Dermis microvascular lymphatic vessel endothelial cell (primary cell): Measurements from ENCODE around the gene NBEAL1. TPM values are rescaled to one million over a fixed set of nuclear protein-coding genes. Genes with fewer than 3 reads are reported as not detected.
A peak's percentile ranks its signal among the peaks of the same experiment; 100 is the strongest.
"Not testable (repeated sequence)": the region's sequence is repeated elsewhere in the genome, so short reads cannot be mapped to it uniquely, and the experiment has no call there.

Experiments used
- DNase-seq, 2 donors: peaks; one replicate each; pipeline versions ENCODE4 v3.0.0 to v3.0.0-alpha.2; 2010; ENCODE audit warnings: low read depth in 2 of 2
- total RNA-seq: library from RNA; depleted of rRNA; stranded (reverse); fragments of >200 nt; gene quantifications from 2 replicates; pipeline ENCODE4 v1.2.1, GENCODE V29; 2014

Gene NBEAL1
- total RNA-seq, 1 donor from 2014 or later, result 20.0 TPM

DNA sequence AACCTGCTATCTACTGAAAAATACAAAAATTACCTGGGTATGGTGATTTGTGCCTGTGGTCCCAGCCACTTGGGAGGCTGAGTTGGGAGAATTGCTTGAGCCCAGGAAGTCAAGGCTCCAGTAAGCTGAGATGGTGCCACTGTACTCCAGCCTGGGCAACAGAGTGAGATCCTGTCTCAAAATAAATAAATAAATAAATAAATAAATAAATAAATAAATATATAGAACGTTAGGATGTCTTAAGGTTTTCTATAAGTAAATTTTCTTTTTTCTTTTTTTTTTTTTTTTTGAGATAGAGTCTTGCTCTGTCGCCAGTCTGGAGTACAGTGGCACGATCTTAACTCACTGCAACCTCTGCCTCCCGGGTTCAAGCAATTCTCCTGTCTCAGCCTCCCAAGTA, 95.8 kb downstream of the NBEAL1 start:
- DNase-seq, result not testable (repeated sequence)

DNA sequence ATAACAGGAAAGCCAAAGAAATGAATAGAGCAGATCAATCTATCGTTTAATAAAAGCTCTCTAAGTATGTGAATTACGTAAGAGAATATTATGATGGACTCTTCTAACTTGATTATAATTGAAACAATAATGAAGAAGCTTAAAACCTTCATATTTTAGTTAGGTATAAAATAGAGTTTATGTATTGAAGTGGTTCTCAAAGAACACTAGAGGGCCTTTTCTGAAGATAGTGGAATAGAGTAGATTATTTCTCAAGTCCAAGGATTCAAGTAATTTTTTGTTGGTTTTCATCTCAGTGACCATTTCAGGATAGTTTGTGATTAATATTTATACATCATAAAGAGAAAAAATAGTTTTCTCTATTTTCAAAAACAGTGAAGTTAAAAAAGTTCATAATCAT, 97.7 kb downstream of the NBEAL1 start:
- no peak for DNase-seq

DNA sequence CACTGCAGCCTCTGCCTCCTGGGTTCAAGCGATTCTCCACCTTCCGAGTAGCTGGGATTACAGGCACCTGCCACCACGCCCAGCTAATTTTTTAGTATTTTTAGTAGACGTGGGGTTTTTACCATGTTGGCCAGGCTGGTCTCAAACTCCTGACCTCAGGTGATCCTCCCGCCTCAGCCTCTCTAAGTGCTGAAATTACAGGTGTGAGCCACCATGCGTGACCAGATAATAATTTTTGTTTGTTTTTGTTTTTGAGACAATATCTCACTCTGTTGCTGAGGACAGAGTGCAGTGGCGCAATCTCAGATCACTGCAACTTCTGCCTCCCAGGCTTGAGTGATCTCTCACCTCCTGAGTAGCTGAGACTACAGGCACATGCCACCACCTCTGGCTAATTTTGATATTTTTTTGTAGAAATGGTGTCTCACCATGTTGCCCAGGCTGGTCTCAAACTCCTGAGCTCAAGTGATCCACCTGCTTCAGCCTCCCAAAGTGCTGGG, 100.6 kb downstream of the NBEAL1 start:
- not testable (repeated sequence) for DNase-seq

- peak in 1 of 2 donors; percentile 2 for DNase-seq
These were observed 107.8 kb downstream of the NBEAL1 start for GRCh38 chr2:203122317-203122986.

DNA sequence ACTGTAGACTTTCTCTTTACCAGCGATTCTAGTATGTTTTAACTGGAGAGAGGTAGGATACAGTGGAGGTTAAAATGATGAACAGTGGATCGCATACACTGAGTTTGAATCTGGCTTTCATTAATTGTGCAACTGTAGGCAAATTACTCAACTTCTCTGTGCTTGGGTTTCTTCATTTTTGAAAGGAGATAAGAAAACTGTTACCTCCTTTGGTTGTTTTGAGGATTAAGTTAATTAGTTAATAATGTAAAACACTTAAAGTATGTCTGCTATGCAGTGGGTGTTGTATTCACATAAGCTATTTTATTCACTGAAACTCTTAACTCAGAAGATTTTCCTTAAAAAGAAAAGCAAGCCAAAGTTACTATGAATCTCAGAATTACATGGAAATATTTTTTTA, 112.3 kb downstream of the NBEAL1 start:
- DNase-seq, result no peak

GRCh38 chr2:203135105-203135504, 120.4 kb downstream of the NBEAL1 start:
- no peak for DNase-seq

DNA sequence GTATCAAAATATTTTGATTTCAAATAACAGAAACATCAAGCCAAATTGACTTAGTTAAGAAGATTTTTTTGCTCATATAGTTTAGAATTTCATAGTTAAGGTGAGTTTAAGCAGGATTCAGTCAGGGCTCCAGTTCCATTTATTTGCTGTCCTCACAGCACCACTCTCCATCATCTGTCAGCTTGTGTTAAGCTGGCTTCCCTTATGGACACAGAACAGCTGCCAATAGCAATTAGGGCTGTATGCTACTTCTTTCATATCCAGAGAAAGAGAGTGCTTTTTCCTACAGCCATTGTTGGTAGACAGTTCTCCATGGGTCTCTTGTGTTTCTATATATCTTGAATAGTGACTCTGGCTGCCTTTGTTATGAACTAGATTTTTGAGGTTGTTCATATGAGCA, 128.7 kb downstream of the NBEAL1 start:
- DNase-seq, result no peak

GRCh38 chr2:203149194-203149593, 134.5 kb downstream of the NBEAL1 start:
- DNase-seq, result no peak

DNA sequence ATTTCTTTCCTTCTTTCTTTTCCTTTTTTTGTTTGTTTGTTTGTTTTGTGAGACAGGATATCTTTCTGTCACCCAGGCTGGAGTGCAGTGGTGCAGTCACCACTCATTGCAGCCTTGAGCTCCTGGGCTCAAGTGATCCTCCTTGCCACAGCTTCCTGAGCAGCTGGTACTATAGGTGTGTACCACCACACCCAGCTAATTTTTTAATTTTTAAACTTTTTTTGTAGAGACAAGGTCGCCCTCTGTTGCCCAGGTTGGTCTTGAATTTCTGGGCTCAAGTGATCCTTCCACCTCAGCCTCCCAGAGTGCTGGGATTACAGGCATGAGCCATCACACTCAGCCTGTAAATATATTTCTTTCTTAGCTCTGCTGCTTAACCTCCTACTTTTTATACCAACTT, 140.7 kb downstream of the NBEAL1 start:
- DNase-seq, result no peak

DNA sequence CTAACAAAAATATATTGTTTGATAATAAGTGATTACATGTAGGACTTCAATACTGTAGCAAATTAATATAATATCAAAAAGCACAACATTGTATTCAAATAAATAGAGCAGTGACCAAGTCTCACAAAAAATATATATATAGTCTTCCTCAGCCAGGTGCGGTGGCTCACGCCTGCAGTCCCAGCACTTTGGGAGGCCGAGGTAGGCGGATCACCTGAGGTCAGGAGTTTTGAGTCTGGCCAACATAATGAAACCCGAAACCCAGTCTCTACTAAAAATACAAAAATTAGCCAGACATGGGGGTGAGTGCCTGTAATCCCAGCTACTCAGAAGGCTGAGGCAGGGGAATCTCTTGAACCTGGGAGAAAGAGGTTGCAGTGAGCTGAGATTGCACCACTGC, 148.0 kb downstream of the NBEAL1 start:
- DNase-seq, result not testable (repeated sequence)

- no peak for DNase-seq
These were observed 149.7 kb downstream of the NBEAL1 start for GRCh38 chr2:203164311-203164935.

GRCh38 chr2:203167751-203168150, 153.1 kb downstream of the NBEAL1 start:
- DNase-seq, result no peak

DNA sequence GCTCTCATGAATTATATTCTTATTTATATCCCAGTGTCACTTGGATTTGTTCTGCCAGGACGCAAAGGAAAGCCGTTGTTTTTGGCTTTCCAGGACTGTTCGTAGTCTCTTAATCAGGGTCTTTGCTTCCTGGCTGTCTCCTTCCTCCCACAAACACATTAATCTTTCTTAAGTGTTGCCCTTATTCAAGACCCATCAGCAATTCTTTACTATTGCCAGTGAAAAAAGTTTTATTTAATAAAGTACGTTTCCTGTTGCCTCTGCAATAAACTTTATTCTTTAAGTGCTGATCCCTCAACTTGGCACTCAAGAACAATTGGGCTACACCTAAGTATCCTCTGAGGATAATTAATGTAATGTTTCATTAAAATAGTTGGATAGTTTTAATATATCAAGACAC, 155.8 kb downstream of the NBEAL1 start:
- no peak for DNase-seq

GRCh38 chr2:203175371-203175770, 160.7 kb downstream of the NBEAL1 start:
- DNase-seq, result no peak

DNA sequence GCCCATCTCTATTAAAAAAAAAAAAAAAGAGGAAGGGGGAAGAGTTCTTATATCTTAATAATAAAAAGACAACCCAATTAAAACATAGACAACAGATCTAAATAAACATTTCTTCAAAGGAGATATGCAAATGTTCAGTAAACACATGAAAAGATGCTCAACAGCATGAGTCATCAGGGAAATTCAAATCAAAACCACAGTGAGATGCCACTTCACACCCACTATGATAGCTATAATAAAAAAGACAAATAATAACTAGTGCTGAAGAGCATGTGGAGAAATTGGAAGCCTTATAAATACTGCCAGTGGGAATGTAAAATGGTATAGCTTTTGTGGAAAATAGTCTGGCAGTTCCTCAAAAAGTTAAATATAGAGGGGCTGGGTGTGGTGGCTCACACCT, 162.7 kb downstream of the NBEAL1 start:
- DNase-seq, result no peak

- DNase-seq, result no peak
These were observed 171.2 kb downstream of the NBEAL1 start for GRCh38 chr2:203185864-203186263.

- not testable (repeated sequence) for DNase-seq
These were observed 175.9 kb downstream of the NBEAL1 start for GRCh38 chr2:203190547-203190946.

- DNase-seq, result not testable (repeated sequence)
These were observed 176.4 kb downstream of the NBEAL1 start for GRCh38 chr2:203191026-203191425.

GRCh38 chr2:203191961-203192360, 177.3 kb downstream of the NBEAL1 start:
- no peak for DNase-seq

GRCh38 chr2:203195331-203196036, 180.8 kb downstream of the NBEAL1 start:
- DNase-seq, result peak in 1 of 2 donors; percentile 33

DNA sequence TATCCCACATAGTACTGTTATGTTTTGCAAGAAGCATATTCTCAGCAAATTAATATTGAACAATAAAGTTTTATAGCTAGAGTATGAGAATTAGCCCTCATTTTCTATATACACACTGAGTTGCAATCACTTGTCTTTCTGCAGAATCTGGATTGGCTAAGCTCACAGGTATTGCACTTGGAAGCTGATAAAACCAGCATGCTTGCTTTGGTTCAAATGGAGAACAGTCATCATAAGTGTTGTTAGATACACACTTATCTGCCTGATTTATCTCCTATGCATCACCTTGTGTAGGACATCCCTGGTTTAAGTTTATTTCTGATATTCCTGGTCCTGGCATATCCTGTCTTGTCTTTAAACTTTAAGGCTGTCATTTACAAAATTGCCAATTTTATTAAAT, 186.2 kb downstream of the NBEAL1 start:
- DNase-seq, result no peak

GRCh38 chr2:203201426-203201825, 186.8 kb downstream of the NBEAL1 start:
- DNase-seq, result no peak

DNA sequence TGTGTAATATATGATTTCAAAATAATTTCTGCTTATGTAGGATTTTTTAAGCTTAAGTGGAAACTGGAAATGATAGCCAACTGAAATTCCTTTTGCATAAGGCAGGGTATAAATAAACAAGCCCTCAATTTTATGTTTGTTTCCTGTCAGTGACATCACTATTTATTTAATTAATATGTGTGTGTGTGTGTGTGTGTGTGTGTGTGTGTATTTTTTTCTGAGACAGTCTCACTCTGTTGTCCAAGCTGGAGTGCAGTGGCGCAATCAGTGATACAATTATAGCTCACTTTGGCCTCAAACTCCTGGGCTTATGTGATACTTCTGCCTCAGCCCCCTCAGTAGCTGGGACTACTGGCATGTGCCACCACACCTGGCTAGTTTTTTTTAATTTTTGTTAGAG, 194.9 kb downstream of the NBEAL1 start:
- DNase-seq, result peak in 1 of 2 donors; percentile 5
